Activated T-cell treated with anti-CD3 and anti-CD28 coated beads for 48 hours (primary cell): ENCODE data around the gene PSMB11.

Experiments
- DNase-seq: peaks from one replicate; pipeline ENCODE4 v3.0.0-alpha.2; 2020; ENCODE audit warnings: low read depth

The PSMB11 gene

GRCh38 chr14:23015618-23016017 lies 26.4 kb upstream of the PSMB11 start:
- DNase-seq, result no peak

GRCh38 chr14:23017091-23017490 lies 24.9 kb upstream of the PSMB11 start:
- no peak for DNase-seq

- no peak for DNase-seq
Observed at GRCh38 chr14:23018107-23018506, 23.9 kb upstream of the PSMB11 start.

GRCh38 chr14:23020143-23021128 lies 21.6 kb upstream of the PSMB11 start:
- DNase-seq, result no peak

- no peak for DNase-seq
Observed at GRCh38 chr14:23021434-23021833, 20.6 kb upstream of the PSMB11 start.

- DNase-seq, result no peak
Observed at GRCh38 chr14:23021889-23022442, 20.0 kb upstream of the PSMB11 start.

- DNase-seq, result no peak
Observed at GRCh38 chr14:23023022-23023794, 18.8 kb upstream of the PSMB11 start.

- DNase-seq, result no peak
Observed at GRCh38 chr14:23023795-23024152, 18.2 kb upstream of the PSMB11 start.

GRCh38 chr14:23024612-23025075 lies 17.4 kb upstream of the PSMB11 start:
- DNase-seq, result no peak

- DNase-seq, result no peak
Observed at GRCh38 chr14:23025151-23025814, 16.7 kb upstream of the PSMB11 start.

GRCh38 chr14:23028799-23029198 lies 13.2 kb upstream of the PSMB11 start:
- DNase-seq, result no peak

GRCh38 chr14:23030936-23031335 lies 11.1 kb upstream of the PSMB11 start:
- DNase-seq, result no peak

- DNase-seq, result no peak
Observed at GRCh38 chr14:23033251-23033727, 8.7 kb upstream of the PSMB11 start.

GRCh38 chr14:23033801-23034497 lies 8.1 kb upstream of the PSMB11 start:
- DNase-seq, result no peak

GRCh38 chr14:23034498-23035302 lies 7.3 kb upstream of the PSMB11 start, which contains the start of gene PSMB5:
TSS of gene PSMB5 (minus strand) at chr14:23034900. CDS start at chr14:23034881, 19 bp downstream.
- DNase-seq, result peak; percentile 77

- no peak for DNase-seq
Observed at GRCh38 chr14:23035303-23036144, 6.5 kb upstream of the PSMB11 start.

GRCh38 chr14:23040100-23040499 lies 1.9 kb upstream of the PSMB11 start:
- DNase-seq, result no peak

GRCh38 chr14:23041729-23042128 lies 283 bp upstream of the PSMB11 start:
- DNase-seq, result no peak

- no peak for DNase-seq
Observed at GRCh38 chr14:23043145-23043544, 1.1 kb downstream of the PSMB11 start.
